Measurements from ENCODE around the gene MYH7B.

The MYH7B gene

DNA sequence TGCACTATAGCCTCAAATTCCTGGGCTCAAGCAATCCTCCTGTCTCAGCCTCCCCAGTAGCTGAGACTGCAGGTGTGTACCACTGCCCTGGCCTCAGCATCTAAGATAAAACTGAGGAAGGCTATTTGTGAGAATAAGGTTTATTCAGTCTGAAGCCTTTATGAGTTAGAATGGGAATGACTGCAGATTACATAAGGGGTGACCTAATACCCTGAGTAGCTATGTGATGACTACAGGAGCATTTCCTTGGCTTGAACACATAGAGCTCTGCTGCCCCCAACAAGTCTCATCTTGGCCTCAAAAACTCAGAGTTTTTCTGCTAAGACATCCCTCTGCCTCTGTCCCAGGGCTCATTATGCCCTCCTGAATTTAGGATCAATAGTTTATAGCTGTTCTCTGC lies 7.6 kb upstream of the MYH7B start:
- DNase-seq (ENCODE audit: low read depth, low spot score), result peak; percentile 58
- in situ Hi-C loops (cut with HindIII; ENCODE audit: low sequenced_read_pairs), result no loop called here
- TF ChIP-seq, protein P1, sequence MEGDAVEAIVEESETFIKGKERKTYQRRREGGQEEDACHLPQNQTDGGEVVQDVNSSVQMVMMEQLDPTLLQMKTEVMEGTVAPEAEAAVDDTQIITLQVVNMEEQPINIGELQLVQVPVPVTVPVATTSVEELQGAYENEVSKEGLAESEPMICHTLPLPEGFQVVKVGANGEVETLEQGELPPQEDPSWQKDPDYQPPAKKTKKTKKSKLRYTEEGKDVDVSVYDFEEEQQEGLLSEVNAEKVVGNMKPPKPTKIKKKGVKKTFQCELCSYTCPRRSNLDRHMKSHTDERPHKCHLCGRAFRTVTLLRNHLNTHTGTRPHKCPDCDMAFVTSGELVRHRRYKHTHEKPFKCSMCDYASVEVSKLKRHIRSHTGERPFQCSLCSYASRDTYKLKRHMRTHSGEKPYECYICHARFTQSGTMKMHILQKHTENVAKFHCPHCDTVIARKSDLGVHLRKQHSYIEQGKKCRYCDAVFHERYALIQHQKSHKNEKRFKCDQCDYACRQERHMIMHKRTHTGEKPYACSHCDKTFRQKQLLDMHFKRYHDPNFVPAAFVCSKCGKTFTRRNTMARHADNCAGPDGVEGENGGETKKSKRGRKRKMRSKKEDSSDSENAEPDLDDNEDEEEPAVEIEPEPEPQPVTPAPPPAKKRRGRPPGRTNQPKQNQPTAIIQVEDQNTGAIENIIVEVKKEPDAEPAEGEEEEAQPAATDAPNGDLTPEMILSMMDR (IDR thresholded peaks at IDR 0.05; ENCODE audit: low read depth, low read length), result no peak
- H3K4me3 ChIP-seq (ENCODE audit: low read depth, low read length), result no peak overlapping the region

DNA sequence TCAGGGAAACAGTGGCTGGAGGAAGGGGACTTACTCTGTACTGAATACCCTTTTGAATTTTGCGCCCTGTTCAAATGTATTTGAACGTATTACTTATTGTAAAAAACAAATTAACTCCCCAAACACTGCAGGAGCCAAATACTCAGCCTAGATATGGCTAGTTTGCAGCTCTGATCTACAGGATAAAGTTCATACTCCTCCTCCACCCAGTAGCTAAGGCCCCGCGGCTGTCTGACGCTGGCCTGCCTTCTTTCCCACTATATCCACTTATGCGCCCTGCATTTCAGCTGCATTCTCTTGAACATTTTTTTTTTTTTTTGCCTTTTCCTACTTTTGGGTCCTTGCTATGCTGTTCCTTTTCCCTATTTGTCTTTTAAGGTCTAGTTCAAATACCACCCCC lies 6.5 kb upstream of the MYH7B start:
- no peak for DNase-seq (ENCODE audit: low read depth, low spot score)
- in situ Hi-C loops (cut with HindIII; ENCODE audit: low sequenced_read_pairs), result no loop called here
- H3K4me3 ChIP-seq (ENCODE audit: low read depth, low read length), result no peak overlapping the region
- TF ChIP-seq, protein P1 (IDR thresholded peaks at IDR 0.05; ENCODE audit: low read depth, low read length), result no peak

DNA sequence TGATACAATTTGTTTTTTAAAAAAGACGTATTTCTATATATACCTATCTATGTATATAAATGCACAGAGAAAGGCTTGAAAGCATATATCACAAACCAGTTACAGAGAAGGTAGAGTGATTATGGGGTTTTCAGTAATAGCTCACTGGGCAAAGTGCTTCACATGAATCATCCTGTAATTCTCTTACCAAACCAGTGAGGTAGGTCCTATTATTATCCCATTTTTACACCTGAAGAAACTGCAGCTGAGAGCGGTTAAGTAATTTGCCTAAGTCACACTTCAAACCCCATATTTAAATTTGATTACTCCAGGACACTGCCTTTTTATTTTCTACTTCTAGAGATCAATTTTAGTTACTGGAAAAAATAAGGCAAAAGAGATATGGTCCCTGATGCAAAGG lies 4.4 kb upstream of the MYH7B start:
- TF ChIP-seq, protein P1 (IDR thresholded peaks at IDR 0.05; ENCODE audit: low read depth, low read length), result no peak
- in situ Hi-C loops (cut with HindIII; ENCODE audit: low sequenced_read_pairs), result no loop called here
- H3K4me3 ChIP-seq (ENCODE audit: low read depth, low read length), result no peak overlapping the region
- DNase-seq (ENCODE audit: low read depth, low spot score), result no peak

DNA sequence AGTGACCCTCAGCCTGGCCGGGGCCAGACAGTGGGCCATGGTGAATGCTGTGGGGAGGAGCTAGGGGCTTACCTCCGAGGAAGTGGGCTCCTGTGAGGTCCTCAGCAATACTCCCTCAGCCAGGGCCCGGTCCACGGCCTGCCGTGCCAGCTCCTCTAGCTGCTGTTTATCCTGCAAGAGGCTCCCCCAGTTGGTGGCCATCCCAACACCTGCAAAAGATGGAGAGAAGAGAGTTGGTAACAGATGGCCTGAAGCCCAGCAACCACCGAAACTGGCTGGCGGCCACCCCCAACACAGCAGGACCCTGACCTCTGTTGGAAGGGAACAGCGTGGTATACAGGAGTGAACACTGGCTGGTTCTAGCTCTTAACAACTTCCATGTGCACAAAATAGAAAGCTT lies 4.0 kb upstream of the MYH7B start:
- H3K4me3 ChIP-seq (ENCODE audit: low read depth, low read length), result no peak overlapping the region
- TF ChIP-seq, protein P1 (IDR thresholded peaks at IDR 0.05; ENCODE audit: low read depth, low read length), result no peak
- in situ Hi-C loops (cut with HindIII; ENCODE audit: low sequenced_read_pairs), result no loop called here
- DNase-seq (ENCODE audit: low read depth, low spot score), result peak; percentile 62

DNA sequence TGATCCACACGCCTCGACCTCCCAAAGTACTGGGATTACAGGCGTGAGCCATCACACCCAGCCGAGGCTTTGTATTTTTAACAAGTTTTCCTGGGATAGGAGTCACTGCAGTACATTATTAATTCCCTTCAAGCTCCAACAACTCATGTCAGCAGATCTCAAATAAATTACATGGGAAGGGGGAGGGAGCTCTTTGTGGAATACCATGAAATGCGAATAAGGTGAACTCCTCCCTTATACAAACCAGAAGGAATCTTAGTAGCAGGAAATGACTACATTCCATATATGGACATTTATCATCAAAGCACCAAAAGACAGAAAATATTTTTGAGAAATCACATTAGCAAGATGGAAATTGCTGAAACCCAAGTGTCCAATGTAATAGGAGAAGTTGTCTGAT lies 3.0 kb upstream of the MYH7B start:
- in situ Hi-C loops (cut with HindIII; ENCODE audit: low sequenced_read_pairs), result no loop called here
- DNase-seq (ENCODE audit: low read depth, low spot score), result peak; percentile 43
- no peak overlapping the region for H3K4me3 ChIP-seq (ENCODE audit: low read depth, low read length)
- TF ChIP-seq, protein P1 (IDR thresholded peaks at IDR 0.05; ENCODE audit: low read depth, low read length), result no peak

DNA sequence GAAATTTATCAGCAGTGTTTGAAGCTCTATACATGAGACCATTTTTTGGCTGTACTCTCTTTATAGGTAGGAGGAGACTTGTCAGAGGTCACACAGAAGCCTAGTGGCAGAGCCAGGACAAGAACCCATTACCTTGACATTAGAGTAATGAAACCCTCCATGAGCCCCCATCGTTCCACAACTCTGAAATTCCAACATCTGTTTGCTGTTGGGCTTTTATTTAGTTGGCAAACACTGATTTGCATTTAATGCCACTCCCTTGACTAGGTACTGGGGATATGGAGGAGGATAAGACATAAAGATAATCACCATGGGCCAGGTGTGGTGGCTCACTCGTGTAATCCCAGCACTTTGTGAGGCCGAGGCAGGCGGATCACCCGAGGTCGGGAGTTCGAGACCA lies 1.7 kb upstream of the MYH7B start:
- no peak for DNase-seq (ENCODE audit: low read depth, low spot score)
- H3K4me3 ChIP-seq (ENCODE audit: low read depth, low read length), result no peak overlapping the region
- in situ Hi-C loops (cut with HindIII; ENCODE audit: low sequenced_read_pairs), result no loop called here
- TF ChIP-seq, protein P1 (IDR thresholded peaks at IDR 0.05; ENCODE audit: low read depth, low read length), result no peak

DNA sequence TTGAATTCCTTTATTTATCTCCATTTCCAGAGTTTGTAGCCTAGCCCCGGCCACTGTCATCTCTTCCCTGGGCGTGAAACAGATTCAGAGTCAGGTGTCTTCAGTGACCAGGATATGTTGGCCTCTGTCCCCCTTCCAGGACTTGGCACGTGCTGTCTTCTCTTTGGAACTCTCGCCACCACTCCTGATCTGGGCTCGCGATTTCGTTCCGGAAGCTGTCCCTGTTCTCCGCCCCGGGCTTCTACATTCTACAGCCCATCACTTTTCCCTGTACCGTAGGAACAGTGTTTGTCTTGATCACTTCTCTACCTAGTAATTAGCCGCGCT lies 801 bp upstream of the MYH7B start:
- TF ChIP-seq, protein P1 (IDR thresholded peaks at IDR 0.05; ENCODE audit: low read depth, low read length), result no peak
- in situ Hi-C loops (cut with HindIII; ENCODE audit: low sequenced_read_pairs), result no loop called here
- peak overlapping the region; percentile 62 for H3K4me3 ChIP-seq (ENCODE audit: low read depth, low read length)
- DNase-seq (ENCODE audit: low read depth, low spot score), result no peak
